ENCODE measurements around the gene PTCD1.

Gene PTCD1

GRCh38 chr7:99429756-99430155 is 8.8 kb downstream of the PTCD1 start:
- Histone ChIP-seq H3K27me3 (no peaks in the 10 kb centered on the region), H3K36me3 (peaks cover 39 to 95% (median 60%) of the 10 kb centered on the region in 3 donors), H3K4me1 (no peaks in the 10 kb centered on the region), H3K27ac (no peak overlapping the region), H3K4me3 (no peak overlapping the region), H3K9me3 (no peaks in the 10 kb centered on the region)
- intact Hi-C loops (cut with DNase I; ENCODE audit: low total_unique reads) = no loop called here
- no peak for DNase-seq
- TF ChIP-seq CTCF (IDR thresholded peaks at IDR 0.05) = no peak

GRCh38 chr7:99428972-99429566 is 9.5 kb downstream of the PTCD1 start:
- no peak for TF ChIP-seq CTCF (IDR thresholded peaks at IDR 0.05)
- intact Hi-C loops (cut with DNase I; ENCODE audit: low total_unique reads) = no loop called here
- Histone ChIP-seq H3K4me3 (no peak overlapping the region), H3K36me3 (peaks cover 38 to 95% (median 60%) of the 10 kb centered on the region in 3 donors), H3K9me3 (no peaks in the 10 kb centered on the region), H3K27me3 (no peaks in the 10 kb centered on the region), H3K27ac (no peak overlapping the region), H3K4me1 (no peaks in the 10 kb centered on the region)
- DNase-seq = no peak

GRCh38 chr7:99424932-99425730 is 13.5 kb downstream of the PTCD1 start:
- TF ChIP-seq CTCF (IDR thresholded peaks at IDR 0.05) = no peak
- H3K36me3 ChIP-seq = peaks cover 39 to 94% (median 48%) of the 10 kb centered on the region in 3 donors

GRCh38 chr7:99422625-99423024 is 16.0 kb downstream of the PTCD1 start:
- intact Hi-C loops (cut with DNase I; ENCODE audit: low total_unique reads) = no loop called here
- no peak for DNase-seq
- no peak for TF ChIP-seq CTCF (IDR thresholded peaks at IDR 0.05)
- Histone ChIP-seq H3K4me1 (no peaks in the 10 kb centered on the region), H3K27ac (no peak overlapping the region), H3K27me3 (no peaks in the 10 kb centered on the region), H3K9me3 (no peaks in the 10 kb centered on the region), H3K4me3 (no peak overlapping the region), H3K36me3 (peaks cover 53 to 95% (median 56%) of the 10 kb centered on the region in 3 donors)

More at GRCh38 chr7:99424932-99425730, 13.5 kb downstream of the PTCD1 start:
- Histone ChIP-seq H3K9me3 (no peaks in the 10 kb centered on the region), H3K27ac (no peak overlapping the region), H3K27me3 (no peaks in the 10 kb centered on the region), H3K4me3 (no peak overlapping the region), H3K4me1 (no peaks in the 10 kb centered on the region)
- intact Hi-C loops (cut with DNase I; ENCODE audit: low total_unique reads) = no loop called here
- no peak for DNase-seq

- H3K27ac ChIP-seq = no peak overlapping the region
- H3K27me3 ChIP-seq = no peaks in the 10 kb centered on the region
- no peak overlapping the region for H3K4me3 ChIP-seq
- intact Hi-C loops (cut with DNase I; ENCODE audit: low total_unique reads) = no loop called here
- H3K9me3 ChIP-seq = no peaks in the 10 kb centered on the region
- no peak for TF ChIP-seq CTCF (IDR thresholded peaks at IDR 0.05)
- H3K36me3 ChIP-seq = peaks cover 58 to 97% (median 60%) of the 10 kb centered on the region in 3 donors
- H3K4me1 ChIP-seq = no peaks in the 10 kb centered on the region
- no peak for DNase-seq
These were observed 16.4 kb downstream of the PTCD1 start for GRCh38 chr7:99422186-99422585.

Data from tibial artery (tissue), 4 donors.